ENCODE measurements around the gene FGD5. TPM values are rescaled to one million over a fixed set of nuclear protein-coding genes. Genes with fewer than 3 reads are reported as not detected.

FGD5 gene
- total RNA-seq, 1 donor = 0.10 TPM

DNA sequence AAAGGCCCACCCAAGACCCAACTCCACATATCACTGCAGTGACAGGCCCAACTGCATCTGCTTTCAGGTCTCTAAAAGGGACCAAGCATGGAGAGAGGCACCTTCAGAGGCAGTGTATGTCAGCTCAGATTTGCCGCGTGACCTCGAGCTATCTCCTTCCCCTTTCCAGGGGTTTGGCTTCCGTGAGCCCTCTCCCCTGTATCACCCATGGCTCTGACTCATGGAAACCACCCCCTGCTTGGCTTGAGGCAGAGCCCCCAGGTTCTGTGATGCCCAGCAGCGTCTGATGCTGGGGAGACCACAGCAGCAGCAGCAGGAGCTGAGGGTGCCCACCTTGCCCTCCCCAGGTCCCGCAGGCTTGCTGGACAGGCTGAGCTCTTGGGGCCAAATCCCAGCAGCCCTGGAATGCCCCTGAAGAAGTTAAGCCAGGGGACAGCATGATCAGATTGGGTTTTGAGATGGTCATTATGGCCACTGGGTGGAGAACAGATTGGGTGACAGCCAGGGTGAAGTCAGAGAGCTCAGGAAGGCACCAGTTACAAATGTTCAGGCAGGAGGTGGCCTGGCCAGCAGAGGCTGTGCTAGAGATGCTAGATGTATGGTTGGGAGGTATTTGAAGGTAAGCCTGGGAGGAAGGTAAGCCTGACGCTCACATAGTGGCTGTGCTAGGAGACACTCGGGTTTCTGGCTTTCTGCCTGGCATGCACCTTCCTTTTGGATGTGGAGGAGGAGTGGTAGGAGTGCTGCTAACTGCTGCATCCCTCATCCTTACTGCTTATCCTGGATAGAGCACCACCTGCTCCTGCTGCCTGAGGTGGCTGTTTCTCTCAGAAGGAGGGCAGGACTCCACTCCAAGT lies 42.9 kb downstream of the FGD5 start:
- Histone ChIP-seq H3K4me3 (ENCODE audit: low read length) (no peak overlapping the region), H3K4me1 (ENCODE audit: insufficient read depth, low read length) (no peaks in the 10 kb centered on the region), H3K27me3 (ENCODE audit: insufficient read depth, low read length) (no peaks in the 10 kb centered on the region), H3K9me3 (ENCODE audit: low read depth, low read length) (no peaks in the 10 kb centered on the region)

GRCh38 chr3:14862303-14862660 lies 43.5 kb downstream of the FGD5 start:
- Histone ChIP-seq H3K4me1 (ENCODE audit: insufficient read depth, low read length) (no peaks in the 10 kb centered on the region), H3K4me3 (ENCODE audit: low read length) (no peak overlapping the region), H3K27me3 (ENCODE audit: insufficient read depth, low read length) (no peaks in the 10 kb centered on the region), H3K9me3 (ENCODE audit: low read depth, low read length) (no peaks in the 10 kb centered on the region)

- no peaks in the 10 kb centered on the region for H3K4me1 ChIP-seq (ENCODE audit: insufficient read depth, low read length)
- no peak overlapping the region for H3K4me3 ChIP-seq (ENCODE audit: low read length)
- no peaks in the 10 kb centered on the region for H3K27me3 ChIP-seq (ENCODE audit: insufficient read depth, low read length)
- H3K9me3 ChIP-seq (ENCODE audit: low read depth, low read length) = no peaks in the 10 kb centered on the region
Measured at GRCh38 chr3:14862661-14863230, 44.0 kb downstream of the FGD5 start.

DNA sequence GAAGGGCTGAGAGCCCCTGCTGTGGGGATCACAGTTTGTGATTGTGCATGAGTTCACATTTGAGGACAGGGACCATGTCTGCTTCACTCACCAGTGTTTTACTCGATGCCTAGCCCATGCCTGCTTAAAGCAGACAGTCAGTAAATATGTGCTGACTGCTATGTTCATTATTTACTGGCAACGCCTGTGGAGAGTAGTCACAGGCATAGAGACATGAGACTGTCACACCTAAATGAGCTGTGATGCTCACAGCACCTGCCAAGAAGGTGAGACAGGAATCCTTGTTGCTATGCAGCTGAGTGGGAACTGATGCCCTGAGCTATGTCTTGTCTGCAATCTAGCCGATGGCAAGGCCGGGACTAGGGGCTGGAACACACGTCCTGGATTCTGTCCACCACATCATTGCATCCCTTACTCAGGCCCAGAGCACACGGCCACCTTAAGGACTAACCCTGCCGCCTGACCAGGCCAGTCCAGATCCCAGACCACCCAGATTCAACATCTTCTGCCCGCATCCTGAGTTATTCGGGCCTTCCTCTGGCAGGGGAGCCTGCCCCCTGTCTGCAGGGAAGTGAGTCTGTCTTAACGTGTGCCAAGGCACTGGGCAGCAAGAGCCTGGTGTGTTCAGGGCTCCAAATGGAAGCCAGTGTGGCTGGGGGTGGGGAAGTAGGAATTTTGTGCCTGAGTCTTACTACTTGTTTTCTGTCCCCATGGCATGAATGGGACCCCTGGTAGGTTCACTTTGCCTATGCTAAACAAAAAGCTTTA lies 44.8 kb downstream of the FGD5 start:
- Histone ChIP-seq H3K4me3 (ENCODE audit: low read length) (no peak overlapping the region), H3K9me3 (ENCODE audit: low read depth, low read length) (no peaks in the 10 kb centered on the region), H3K4me1 (ENCODE audit: insufficient read depth, low read length) (no peaks in the 10 kb centered on the region), H3K27me3 (ENCODE audit: insufficient read depth, low read length) (no peaks in the 10 kb centered on the region)

- Histone ChIP-seq H3K4me1 (ENCODE audit: insufficient read depth, low read length) (no peaks in the 10 kb centered on the region), H3K27me3 (ENCODE audit: insufficient read depth, low read length) (no peaks in the 10 kb centered on the region), H3K9me3 (ENCODE audit: low read depth, low read length) (no peaks in the 10 kb centered on the region), H3K4me3 (ENCODE audit: low read length) (no peak overlapping the region)
Measured at GRCh38 chr3:14864131-14864530, 45.4 kb downstream of the FGD5 start.

- Histone ChIP-seq H3K4me1 (ENCODE audit: insufficient read depth, low read length) (no peaks in the 10 kb centered on the region), H3K4me3 (ENCODE audit: low read length) (no peak overlapping the region), H3K9me3 (ENCODE audit: low read depth, low read length) (no peaks in the 10 kb centered on the region), H3K27me3 (ENCODE audit: insufficient read depth, low read length) (no peaks in the 10 kb centered on the region)
Measured at GRCh38 chr3:14866627-14867026, 47.9 kb downstream of the FGD5 start.

DNA sequence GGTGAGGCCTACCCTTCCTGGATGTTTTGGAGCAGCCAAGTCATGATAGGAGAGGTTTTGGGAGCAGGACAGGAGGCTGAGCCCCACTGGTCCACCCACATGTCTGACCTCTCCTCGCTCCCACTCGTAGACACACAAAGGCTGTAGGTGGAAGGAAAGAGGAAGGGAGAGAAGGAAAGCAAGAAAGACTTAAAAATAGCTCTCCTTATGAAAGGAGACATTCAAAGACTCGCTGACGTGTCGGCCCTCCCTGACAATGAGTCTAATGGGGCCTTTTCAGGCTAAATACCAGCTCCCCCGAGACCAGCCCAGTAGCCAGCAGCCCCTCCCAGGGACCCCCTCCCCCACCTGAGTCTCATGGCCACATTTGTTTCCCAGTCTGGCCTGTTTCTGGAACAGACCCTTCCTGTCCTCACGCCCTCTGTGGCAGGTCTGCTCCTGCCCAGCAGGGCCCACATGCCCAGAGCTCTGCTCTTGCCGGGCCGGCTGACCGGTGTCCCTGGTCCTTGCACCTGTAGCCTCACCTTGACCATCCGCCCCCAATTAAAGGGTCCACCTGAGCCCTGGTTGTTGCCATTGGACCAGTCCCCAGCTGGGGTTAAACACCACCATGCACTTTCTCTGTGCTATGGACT lies 49.3 kb downstream of the FGD5 start:
- Histone ChIP-seq H3K4me3 (ENCODE audit: low read length) (no peak overlapping the region), H3K9me3 (ENCODE audit: low read depth, low read length) (no peaks in the 10 kb centered on the region), H3K4me1 (ENCODE audit: insufficient read depth, low read length) (no peaks in the 10 kb centered on the region), H3K27me3 (ENCODE audit: insufficient read depth, low read length) (no peaks in the 10 kb centered on the region)

DNA sequence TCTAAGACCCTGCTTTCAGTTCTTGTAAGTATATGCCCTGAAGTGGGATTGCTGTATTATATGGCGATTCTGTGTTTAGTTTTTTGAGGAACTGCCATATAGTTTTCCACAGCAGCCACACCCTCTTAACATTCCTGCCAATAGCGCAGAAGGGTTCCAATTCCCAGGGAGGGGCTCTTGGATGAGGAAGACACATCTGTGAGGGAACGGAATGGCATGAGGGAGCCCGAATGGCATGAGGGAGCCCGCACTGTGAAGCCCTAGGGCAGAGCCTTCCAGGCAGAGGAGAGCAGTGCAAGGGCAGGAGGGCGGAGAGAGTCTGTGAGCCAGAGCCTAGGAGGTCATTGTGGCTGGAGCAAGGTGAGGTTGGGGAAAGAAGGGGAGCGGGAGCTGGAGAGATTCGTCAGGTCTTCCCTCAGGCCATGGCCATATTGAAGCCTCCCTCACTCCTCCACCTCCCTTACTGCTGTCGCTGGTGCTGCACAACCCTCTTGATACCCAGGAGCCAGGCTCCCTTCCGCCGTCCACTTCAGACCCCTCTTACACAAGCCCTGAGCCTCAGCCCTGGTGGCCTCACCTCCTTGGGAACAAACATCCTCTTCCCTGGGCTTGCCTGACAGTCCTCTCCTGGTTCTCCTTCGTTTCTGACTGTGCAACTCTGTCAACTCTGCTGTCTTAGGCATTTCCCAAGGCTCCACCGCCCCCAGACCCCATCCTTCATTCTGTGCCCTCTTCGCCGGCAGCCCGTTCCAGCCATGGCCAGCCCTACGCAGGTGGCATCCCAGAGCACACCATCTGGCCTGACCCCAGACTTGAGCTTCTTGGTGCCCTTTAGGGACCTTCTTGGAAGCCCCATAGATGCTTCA lies 51.4 kb downstream of the FGD5 start:
- no peaks in the 10 kb centered on the region for H3K9me3 ChIP-seq (ENCODE audit: low read depth, low read length)
- no peak overlapping the region for H3K4me3 ChIP-seq (ENCODE audit: low read length)
- H3K4me1 ChIP-seq (ENCODE audit: insufficient read depth, low read length) = no peaks in the 10 kb centered on the region
- no peaks in the 10 kb centered on the region for H3K27me3 ChIP-seq (ENCODE audit: insufficient read depth, low read length)

DNA sequence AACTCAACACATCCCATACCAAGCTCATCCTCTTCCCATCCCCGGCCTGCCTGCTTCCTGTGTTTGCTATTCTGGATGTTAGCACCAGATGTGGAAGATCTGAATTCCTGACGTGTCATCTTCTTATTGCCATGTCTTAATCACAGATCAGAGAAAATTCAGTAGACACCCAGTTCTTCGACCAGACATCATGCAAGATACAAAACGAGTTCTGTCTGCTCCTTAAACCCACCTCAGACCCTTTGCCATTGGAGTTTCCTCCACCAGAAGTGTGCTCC lies 52.0 kb downstream of the FGD5 start:
- H3K9me3 ChIP-seq (ENCODE audit: low read depth, low read length) = no peaks in the 10 kb centered on the region

GRCh38 chr3:14871456-14872200 lies 52.9 kb downstream of the FGD5 start:
- H3K4me3 ChIP-seq (ENCODE audit: low read length) = no peak overlapping the region
- H3K4me1 ChIP-seq (ENCODE audit: insufficient read depth, low read length) = no peaks in the 10 kb centered on the region
- H3K27me3 ChIP-seq (ENCODE audit: insufficient read depth, low read length) = no peaks in the 10 kb centered on the region
- H3K9me3 ChIP-seq (ENCODE audit: low read depth, low read length) = no peaks in the 10 kb centered on the region

More for the DNA sequence above, 52.0 kb downstream of the FGD5 start:
- Histone ChIP-seq H3K4me1 (ENCODE audit: insufficient read depth, low read length) (no peaks in the 10 kb centered on the region), H3K27me3 (ENCODE audit: insufficient read depth, low read length) (no peaks in the 10 kb centered on the region), H3K4me3 (ENCODE audit: low read length) (no peak overlapping the region)

DNA sequence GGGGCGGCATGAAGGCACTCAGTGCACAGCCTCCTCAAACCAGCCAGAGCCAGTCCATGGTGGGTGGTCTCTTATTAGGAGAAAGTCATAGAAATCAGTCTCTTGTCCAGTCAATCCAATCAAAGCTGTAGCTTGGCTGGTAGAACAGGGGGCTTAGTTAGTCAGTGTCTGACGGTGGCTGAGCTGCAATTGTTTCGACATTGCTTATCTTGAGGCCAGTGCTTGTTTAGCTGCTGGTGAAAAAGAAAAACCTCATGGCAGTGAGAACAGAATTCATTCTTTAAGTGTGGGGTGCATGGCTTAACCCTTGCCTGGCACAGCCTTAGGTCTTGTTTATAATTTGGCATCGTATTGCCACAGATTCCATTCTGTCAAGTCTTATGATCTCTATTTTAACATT lies 53.9 kb downstream of the FGD5 start:
- H3K9me3 ChIP-seq (ENCODE audit: low read depth, low read length) = no peaks in the 10 kb centered on the region
- no peak overlapping the region for H3K4me3 ChIP-seq (ENCODE audit: low read length)
- H3K27me3 ChIP-seq (ENCODE audit: insufficient read depth, low read length) = no peaks in the 10 kb centered on the region
- no peaks in the 10 kb centered on the region for H3K4me1 ChIP-seq (ENCODE audit: insufficient read depth, low read length)

- no peaks in the 10 kb centered on the region for H3K9me3 ChIP-seq (ENCODE audit: low read depth, low read length)
- no peaks in the 10 kb centered on the region for H3K27me3 ChIP-seq (ENCODE audit: insufficient read depth, low read length)
- no peaks in the 10 kb centered on the region for H3K4me1 ChIP-seq (ENCODE audit: insufficient read depth, low read length)
- no peak overlapping the region for H3K4me3 ChIP-seq (ENCODE audit: low read length)
Measured at GRCh38 chr3:14874784-14875183, 56.0 kb downstream of the FGD5 start.

DNA sequence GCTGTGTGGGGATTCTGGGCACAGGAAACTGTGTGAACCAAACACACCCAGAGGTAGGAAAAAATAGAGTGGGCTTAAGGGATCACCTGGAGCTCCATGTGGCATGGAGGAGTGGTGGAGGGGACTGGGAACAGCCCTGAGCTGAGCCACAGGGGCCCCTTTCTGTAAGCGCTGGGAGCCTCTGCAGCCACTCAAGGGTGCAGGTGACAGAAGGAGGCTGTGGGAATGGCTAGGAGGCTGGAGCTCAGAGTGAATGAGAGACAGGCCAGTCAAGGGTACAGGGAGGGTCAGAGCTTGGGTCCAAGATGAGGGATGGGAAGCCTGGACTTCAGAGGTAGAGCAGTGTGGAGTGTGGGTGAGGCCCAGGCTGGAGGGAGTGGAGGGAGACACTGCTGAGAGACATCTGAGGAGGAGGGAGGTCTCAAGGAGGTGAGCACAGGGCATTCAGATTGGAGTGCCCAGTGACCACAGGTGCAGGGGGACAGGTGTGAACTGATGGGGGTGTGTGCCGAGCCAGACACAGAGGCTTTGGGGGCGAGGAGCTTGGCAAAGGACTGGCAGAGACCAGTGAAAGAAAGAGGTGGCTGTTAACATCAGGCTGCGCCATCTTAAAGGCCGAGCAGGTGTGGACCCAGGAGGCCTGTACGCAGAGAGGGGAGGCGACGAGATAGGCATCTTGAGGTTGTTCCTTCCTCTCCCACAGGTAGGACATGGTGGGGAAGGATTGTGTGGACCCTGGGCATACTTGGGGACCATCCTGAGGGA lies 56.8 kb downstream of the FGD5 start:
- Histone ChIP-seq H3K4me3 (ENCODE audit: low read length) (no peak overlapping the region), H3K9me3 (ENCODE audit: low read depth, low read length) (no peaks in the 10 kb centered on the region), H3K27me3 (ENCODE audit: insufficient read depth, low read length) (no peaks in the 10 kb centered on the region), H3K4me1 (ENCODE audit: insufficient read depth, low read length) (no peaks in the 10 kb centered on the region)
